Brain microvascular endothelial cell (primary cell): ENCODE data around the gene RBM46.

Experiments
- DNase-seq: peaks from one replicate; pipeline ENCODE4 v3.0.0-alpha.2; 2020
- H3K27ac ChIP-seq: fragments of 250-450 bp; sonication (Bioruptor Pico); 2 replicates; pipeline ENCODE4 v1.5.1; 2020; ENCODE audit warnings: mild to moderate bottlenecking, moderate library complexity
- H3K27me3 ChIP-seq: fragments of 250-450 bp; sonication (Bioruptor Pico); replicated peaks from 2 replicates; pipeline ENCODE4 v1.5.1; 2020; ENCODE audit warnings: mild to moderate bottlenecking
- H3K36me3 ChIP-seq: fragments of 250-450 bp; sonication (Bioruptor Pico); replicated peaks from 2 replicates; pipeline ENCODE4 v1.5.1; 2020; ENCODE audit warnings: mild to moderate bottlenecking
- H3K4me3 ChIP-seq: 2 replicates; pipeline ENCODE4 v1.5.1; 2011; ENCODE audit warnings: low read depth, mild to moderate bottlenecking, control low read depth, low read length, moderate library complexity
- CTCF ChIP-seq: IDR thresholded peaks from 2 replicates; pipeline ENCODE4 v1.5.1; 2011; ENCODE audit warnings: low read depth, mild to moderate bottlenecking, moderate library complexity, low read length, control low read depth, inconsistent platforms; ENCODE audit errors: missing control alignments
- in situ Hi-C: cut with HindIII; loops from 2 replicates; pipeline ENCODE4 v1.10.0; 2017; ENCODE audit warnings: low sequenced_read_pairs, low pct_ligation_motif_present

The RBM46 gene

GRCh38 chr4:154744341-154744926, 36.6 kb upstream of the RBM46 start:
- H3K27me3 ChIP-seq = peaks cover 50% of the 10 kb centered on the region
- no peak for TF ChIP-seq CTCF
- in situ Hi-C loops = no loop called here
- no peak for DNase-seq
- no peaks in the 10 kb centered on the region for H3K36me3 ChIP-seq
- H3K27ac ChIP-seq = no peak overlapping the region
- H3K4me3 ChIP-seq = peak overlapping the region; percentile 49

GRCh38 chr4:154757713-154758112, 23.4 kb upstream of the RBM46 start:
- H3K27me3 ChIP-seq = no peaks in the 10 kb centered on the region
- in situ Hi-C loops = no loop called here
- no peaks in the 10 kb centered on the region for H3K36me3 ChIP-seq
- no peak for DNase-seq
- no peak overlapping the region for H3K4me3 ChIP-seq
- no peak overlapping the region for H3K27ac ChIP-seq
- TF ChIP-seq CTCF = no peak

GRCh38 chr4:154760895-154761294, 20.2 kb upstream of the RBM46 start:
- DNase-seq = no peak
- Histone ChIP-seq H3K36me3 (no peaks in the 10 kb centered on the region), H3K4me3 (no peak overlapping the region), H3K27ac (no peak overlapping the region), H3K27me3 (no peaks in the 10 kb centered on the region)
- no peak for TF ChIP-seq CTCF
- in situ Hi-C loops = no loop called here

- TF ChIP-seq CTCF = no peak
- in situ Hi-C loops = no loop called here
Observed at GRCh38 chr4:154778264-154778663, 2.8 kb upstream of the RBM46 start.

GRCh38 chr4:154779362-154779947, 1.6 kb upstream of the RBM46 start:
- no peaks in the 10 kb centered on the region for H3K36me3 ChIP-seq
- TF ChIP-seq CTCF = peak; percentile 56
- no peak overlapping the region for H3K27ac ChIP-seq
- H3K27me3 ChIP-seq = no peaks in the 10 kb centered on the region
- no peak for DNase-seq
- no peak overlapping the region for H3K4me3 ChIP-seq
- in situ Hi-C loops = no loop called here

More at GRCh38 chr4:154778264-154778663, 2.8 kb upstream of the RBM46 start:
- Histone ChIP-seq H3K4me3 (no peak overlapping the region), H3K36me3 (no peaks in the 10 kb centered on the region), H3K27me3 (no peaks in the 10 kb centered on the region), H3K27ac (no peak overlapping the region)
- DNase-seq = no peak

GRCh38 chr4:154781983-154782293, 866 bp downstream of the RBM46 start:
- in situ Hi-C loops = no loop called here

More at GRCh38 chr4:154781983-154782293, 866 bp downstream of the RBM46 start:
- H3K4me3 ChIP-seq = no peak overlapping the region
- no peaks in the 10 kb centered on the region for H3K27me3 ChIP-seq
- DNase-seq = no peak
- TF ChIP-seq CTCF = no peak
- no peaks in the 10 kb centered on the region for H3K36me3 ChIP-seq
- H3K27ac ChIP-seq = no peak overlapping the region
